Mammary epithelial cell (primary cell): ENCODE data around the gene EFS.

Experiments
- EZH2 ChIP-seq: IDR thresholded peaks from 2 replicates; pipeline ENCODE4 v1.6.1; 2012; ENCODE audit warnings: low read length, inconsistent platforms, borderline replicate concordance
- TF ChIP-seq, protein P1 (sequence below), 2 donors: IDR thresholded peaks in 1 of 2; conservative IDR thresholded peaks in 1 of 2; 2 replicates each; pipeline ENCODE4 v1.5.1; 2011 to 2012; ENCODE audit warnings: inconsistent platforms in 2 of 2, low read length in 2 of 2, mild to moderate bottlenecking in 2 of 2, control low read depth in 1 of 2, low read depth in 1 of 2; ENCODE audit not compliant: insufficient read depth in 1 of 2; ENCODE audit errors: extremely low read depth in 1 of 2

DNA sequence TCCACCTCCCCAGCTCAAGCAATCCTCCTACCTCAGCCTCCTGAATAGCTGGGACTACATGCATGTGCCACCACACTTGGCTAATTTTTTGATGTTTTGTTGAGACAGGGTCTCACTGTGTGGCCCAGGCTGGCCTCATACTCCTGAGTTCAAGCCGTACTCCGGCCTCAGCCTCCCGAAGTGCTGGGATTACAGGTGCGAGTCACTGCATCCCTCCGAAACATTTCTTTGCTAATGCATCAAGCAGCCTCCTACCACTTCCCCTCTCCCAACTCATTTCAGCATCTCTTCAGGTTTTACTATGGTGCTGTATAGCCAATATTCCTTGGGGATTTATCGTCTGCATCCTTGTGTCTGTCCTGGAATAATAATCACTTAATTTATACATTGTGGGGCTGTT lies 10.0 kb downstream of the EFS start:
- TF ChIP-seq, protein P1, sequence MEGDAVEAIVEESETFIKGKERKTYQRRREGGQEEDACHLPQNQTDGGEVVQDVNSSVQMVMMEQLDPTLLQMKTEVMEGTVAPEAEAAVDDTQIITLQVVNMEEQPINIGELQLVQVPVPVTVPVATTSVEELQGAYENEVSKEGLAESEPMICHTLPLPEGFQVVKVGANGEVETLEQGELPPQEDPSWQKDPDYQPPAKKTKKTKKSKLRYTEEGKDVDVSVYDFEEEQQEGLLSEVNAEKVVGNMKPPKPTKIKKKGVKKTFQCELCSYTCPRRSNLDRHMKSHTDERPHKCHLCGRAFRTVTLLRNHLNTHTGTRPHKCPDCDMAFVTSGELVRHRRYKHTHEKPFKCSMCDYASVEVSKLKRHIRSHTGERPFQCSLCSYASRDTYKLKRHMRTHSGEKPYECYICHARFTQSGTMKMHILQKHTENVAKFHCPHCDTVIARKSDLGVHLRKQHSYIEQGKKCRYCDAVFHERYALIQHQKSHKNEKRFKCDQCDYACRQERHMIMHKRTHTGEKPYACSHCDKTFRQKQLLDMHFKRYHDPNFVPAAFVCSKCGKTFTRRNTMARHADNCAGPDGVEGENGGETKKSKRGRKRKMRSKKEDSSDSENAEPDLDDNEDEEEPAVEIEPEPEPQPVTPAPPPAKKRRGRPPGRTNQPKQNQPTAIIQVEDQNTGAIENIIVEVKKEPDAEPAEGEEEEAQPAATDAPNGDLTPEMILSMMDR (conservative IDR thresholded peaks at IDR 0.05 in 1 of 2, IDR thresholded peaks at IDR 0.05 in 1 of 2; ENCODE audit: extremely low read depth in 1 of 2, insufficient read depth in 1 of 2, low read depth in 1 of 2, low read length in 2 of 2) = no peak
- no peak for TF ChIP-seq EZH2
